Choroid plexus epithelial cell (primary cell): ENCODE data around the gene KLHL8.
"Not testable (repeated sequence)": the region's sequence is repeated elsewhere in the genome, so short reads cannot be mapped to it uniquely, and the experiment has no call there.

Experiments
- DNase-seq: peaks from one replicate; pipeline ENCODE4 v3.0.0-alpha.2; 2010; ENCODE audit warnings: low read depth
- H3K4me3 ChIP-seq: 2 replicates; pipeline ENCODE4 v1.5.1; 2011; ENCODE audit warnings: low read depth, mild to moderate bottlenecking, control low read depth, low read length, moderate library complexity
- TF ChIP-seq, protein P1 (sequence below): conservative IDR thresholded peaks from 2 replicates; pipeline ENCODE4 v1.5.1; 2011; ENCODE audit warnings: low read depth, mild to moderate bottlenecking, control low read depth, inconsistent platforms, low read length, moderate library complexity

KLHL8 gene

DNA sequence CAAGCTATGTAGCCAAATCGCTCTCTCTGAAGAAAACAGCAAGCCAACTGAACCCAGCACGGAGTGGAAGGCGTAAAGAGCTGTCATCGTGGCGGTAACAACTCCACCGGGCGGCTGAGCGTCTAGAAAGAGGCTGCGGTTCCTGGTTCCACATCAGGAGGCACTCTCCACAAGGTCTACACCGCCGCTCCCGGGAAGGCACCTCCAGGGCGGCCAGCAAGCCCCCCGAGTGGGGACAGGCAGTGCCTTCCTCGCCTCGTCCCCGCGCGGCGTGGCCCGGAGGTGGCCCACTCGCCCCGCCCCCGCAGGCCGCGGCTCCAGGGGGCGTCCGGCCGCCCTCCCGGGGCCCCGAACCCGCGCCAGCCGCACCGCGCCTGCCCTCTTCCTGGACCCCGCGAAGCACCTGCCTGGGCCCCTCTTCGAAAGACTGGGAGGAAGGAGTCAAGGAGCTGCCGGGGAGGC, 755 bp downstream of the KLHL8 start:
- peak; percentile 72 for DNase-seq

DNA sequence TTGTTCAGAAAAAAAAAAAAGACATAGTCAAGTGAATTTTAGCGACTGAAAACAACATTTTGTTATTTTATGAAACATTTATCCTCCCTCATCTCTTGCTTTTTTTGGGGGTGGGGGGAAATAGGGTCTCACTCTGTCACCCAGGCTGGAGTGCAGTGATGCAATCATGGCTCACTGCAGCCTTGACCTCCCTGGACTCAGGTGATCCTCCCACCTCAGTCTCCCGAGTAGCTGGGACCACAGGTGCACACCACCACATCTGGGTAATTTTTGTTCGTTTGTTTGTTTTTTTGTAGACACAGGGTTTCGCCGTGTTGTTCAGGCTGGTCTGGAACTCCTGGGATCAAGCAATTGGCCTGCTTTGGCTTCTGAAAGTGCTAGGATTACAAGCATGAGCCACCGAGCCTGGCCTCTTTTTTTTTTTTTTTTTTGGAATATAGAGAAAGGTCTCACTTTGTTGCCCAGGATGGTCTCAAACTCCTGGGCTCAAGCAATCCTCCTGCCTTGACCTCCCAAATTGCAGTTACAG, 3.1 kb downstream of the KLHL8 start:
- not testable (repeated sequence) for DNase-seq, H3K4me3 ChIP-seq

More for the DNA sequence above, 755 bp downstream of the KLHL8 start:
- peak overlapping the region; percentile 98 for H3K4me3 ChIP-seq
- TF ChIP-seq, protein P1, sequence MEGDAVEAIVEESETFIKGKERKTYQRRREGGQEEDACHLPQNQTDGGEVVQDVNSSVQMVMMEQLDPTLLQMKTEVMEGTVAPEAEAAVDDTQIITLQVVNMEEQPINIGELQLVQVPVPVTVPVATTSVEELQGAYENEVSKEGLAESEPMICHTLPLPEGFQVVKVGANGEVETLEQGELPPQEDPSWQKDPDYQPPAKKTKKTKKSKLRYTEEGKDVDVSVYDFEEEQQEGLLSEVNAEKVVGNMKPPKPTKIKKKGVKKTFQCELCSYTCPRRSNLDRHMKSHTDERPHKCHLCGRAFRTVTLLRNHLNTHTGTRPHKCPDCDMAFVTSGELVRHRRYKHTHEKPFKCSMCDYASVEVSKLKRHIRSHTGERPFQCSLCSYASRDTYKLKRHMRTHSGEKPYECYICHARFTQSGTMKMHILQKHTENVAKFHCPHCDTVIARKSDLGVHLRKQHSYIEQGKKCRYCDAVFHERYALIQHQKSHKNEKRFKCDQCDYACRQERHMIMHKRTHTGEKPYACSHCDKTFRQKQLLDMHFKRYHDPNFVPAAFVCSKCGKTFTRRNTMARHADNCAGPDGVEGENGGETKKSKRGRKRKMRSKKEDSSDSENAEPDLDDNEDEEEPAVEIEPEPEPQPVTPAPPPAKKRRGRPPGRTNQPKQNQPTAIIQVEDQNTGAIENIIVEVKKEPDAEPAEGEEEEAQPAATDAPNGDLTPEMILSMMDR = peak; percentile 43

DNA sequence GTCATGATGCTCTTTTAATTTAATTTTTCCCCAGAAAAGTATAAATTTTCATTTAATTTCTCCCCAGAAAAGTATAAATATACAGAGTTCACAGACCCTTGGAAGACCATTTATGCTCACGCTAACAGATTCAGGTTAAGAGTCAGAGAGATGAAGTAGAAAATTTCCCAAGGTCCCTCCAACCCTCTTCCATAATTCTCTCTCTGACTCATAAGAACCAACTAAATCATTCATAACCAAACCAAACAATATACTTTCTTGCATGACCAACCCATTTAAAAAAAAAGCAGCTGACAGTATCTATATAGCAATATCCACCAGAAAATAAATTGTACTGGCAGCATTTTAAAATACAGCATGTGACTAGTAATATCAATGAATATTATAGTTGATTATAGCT, 3.9 kb downstream of the KLHL8 start:
- TF ChIP-seq, protein P1 = no peak
- no peak overlapping the region for H3K4me3 ChIP-seq
- no peak for DNase-seq

DNA sequence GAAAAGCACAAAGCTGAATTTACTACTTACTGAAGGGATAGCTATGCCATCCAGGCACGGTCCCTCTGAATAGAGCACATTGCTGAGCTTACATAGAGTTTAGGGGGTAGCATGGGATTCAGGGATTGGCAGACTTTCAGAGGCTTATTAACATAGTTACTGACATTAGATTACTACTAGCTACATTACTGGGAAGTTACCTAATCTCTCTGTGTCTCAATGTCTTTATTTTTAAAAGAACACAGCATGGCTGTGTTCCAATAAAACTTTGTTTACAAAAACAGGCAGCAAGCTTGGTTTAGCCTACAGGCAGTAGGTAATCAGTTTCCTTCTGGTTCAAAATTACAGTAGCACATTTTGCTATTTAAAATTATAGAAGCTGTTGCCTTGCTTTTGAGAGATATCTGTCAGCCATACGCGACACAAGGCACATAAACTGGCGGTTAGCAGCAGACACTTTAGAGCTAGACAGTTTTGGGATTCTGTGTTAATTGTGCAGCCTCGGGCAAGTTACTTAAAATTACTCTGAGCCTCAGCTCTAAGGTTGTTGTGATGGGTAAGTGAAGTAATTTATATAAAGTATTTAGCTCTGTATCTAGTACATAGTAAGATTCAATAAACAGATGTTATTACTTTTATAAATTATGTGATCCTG, 6.9 kb downstream of the KLHL8 start:
- TF ChIP-seq, protein P1 = no peak
- no peak overlapping the region for H3K4me3 ChIP-seq
- peak; percentile 71 for DNase-seq

DNA sequence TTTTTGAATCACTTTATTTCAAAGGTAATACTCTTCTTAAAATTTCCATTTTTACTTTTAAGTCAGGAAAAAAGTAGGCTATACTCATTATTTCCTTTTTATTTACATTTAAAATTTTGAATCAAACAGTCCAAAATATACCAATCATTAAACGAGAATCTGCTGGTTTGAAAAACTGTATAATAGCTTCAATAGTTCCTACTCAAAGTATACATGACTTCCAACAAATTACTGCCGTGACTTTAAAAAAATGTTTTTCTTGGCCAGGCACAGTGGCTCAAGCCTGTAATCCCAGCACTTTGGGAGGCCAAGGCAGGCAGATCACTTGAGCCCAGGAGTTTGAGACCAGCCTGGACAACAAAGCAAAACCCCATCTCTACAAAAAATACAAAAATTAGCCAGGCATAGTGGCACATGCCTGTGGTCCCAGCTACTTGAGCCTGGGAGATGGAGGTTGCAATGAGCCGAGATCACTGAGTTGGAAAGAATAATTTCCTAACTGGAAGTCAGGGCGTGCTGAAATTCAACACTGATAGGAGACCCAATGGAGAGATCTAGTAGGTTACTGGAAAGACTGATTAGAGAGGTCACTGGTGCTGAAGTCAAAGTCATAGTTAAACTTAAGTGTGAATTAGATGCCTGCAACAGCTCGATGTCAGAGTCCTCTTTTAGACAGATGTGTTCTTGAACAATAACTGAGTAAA, 9.0 kb downstream of the KLHL8 start:
- TF ChIP-seq, protein P1 = no peak
- peak; percentile 20 for DNase-seq
- no peak overlapping the region for H3K4me3 ChIP-seq

DNA sequence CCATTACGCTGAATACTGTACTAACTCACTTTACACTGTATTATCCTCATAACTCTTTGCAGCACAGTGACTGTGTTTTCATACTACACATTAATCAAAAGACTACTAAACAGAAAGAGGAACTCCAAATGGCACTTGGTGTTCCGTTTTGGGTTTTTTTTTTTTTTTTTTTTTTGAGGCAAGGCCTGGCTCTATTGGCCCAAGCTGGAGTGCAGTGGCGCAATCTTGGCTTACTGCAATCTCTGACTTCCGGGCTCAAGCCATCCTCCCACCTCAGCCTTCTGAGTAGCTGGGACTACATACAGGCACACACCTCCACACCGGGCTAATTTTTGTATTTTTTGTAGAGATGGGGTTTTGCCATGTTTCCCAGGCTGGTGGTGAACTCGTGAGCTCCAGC, 10.7 kb downstream of the KLHL8 start:
- no peak overlapping the region for H3K4me3 ChIP-seq
- TF ChIP-seq, protein P1 = no peak
- DNase-seq = no peak

DNA sequence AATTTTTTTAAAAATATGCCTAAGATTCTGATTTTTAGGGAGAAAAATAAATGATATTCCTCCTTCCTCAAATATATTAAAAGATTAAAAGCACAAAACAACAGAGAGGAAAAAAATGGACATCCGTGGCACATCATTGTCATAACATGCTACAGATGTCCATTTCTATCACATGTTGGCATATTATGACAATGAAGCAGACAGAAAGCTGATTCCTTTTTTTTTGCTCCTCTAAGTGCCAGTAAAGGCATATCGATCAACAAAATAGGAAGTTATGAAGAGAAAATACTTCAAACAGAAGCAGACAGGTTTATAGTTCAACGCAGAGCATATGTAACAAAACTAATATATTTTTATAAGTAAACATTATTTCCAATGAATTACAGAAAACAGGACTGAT, 11.2 kb downstream of the KLHL8 start:
- no peak overlapping the region for H3K4me3 ChIP-seq
- DNase-seq = no peak
- TF ChIP-seq, protein P1 = no peak
